Left lobe of liver (tissue), 2 donors: ENCODE results near the gene FAAP100. TPM values are rescaled to one million over a fixed set of nuclear protein-coding genes. Genes with fewer than 3 reads are reported as not detected.

Experiments
- ATAC-seq: fragments of 200-7000 bp; cut with Tn5 transposase; one replicate; pipeline ENCODE4 v1.9.1; 2020; ENCODE audit warnings: mild to moderate bottlenecking, moderate library complexity
- DNase-seq: peaks from one replicate; pipeline ENCODE4 v3.0.0-alpha.2; 2020; ENCODE audit warnings: low spot score
- total RNA-seq: library from RNA; stranded (reverse); gene quantifications from one replicate; pipeline ENCODE4 v1.2.1, GENCODE V29; 2021
- donor health status: DM: no; HTN: no; CAD: no; lungs with moderate emphysema.
- donor health status: DM: no; HTN: yes; CAD: no.

FAAP100 gene
- total RNA-seq, 1 donor from 2014 or later: 18.9 TPM

DNA sequence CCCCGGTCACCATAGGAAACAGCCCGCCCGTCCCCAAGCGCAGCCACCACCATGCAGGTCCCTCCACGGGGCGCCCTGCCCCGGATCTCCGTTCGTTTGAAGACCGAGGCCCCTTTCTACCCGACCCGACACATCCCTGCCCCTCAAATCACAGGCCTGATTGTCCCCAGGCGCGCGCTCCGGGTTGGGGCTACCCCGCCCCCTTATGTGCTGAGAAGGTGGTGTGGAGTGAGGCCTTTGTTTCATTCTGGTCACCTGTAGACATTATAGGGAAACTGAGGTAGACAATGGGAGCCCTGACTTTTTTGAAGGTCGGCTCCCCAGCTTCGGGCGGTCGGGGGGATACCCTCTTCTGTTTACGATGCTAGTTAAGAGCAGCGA is 38.8 kb downstream of the FAAP100 start:
- DNase-seq: peak; percentile 69
- ATAC-seq: peak; percentile 21

DNA sequence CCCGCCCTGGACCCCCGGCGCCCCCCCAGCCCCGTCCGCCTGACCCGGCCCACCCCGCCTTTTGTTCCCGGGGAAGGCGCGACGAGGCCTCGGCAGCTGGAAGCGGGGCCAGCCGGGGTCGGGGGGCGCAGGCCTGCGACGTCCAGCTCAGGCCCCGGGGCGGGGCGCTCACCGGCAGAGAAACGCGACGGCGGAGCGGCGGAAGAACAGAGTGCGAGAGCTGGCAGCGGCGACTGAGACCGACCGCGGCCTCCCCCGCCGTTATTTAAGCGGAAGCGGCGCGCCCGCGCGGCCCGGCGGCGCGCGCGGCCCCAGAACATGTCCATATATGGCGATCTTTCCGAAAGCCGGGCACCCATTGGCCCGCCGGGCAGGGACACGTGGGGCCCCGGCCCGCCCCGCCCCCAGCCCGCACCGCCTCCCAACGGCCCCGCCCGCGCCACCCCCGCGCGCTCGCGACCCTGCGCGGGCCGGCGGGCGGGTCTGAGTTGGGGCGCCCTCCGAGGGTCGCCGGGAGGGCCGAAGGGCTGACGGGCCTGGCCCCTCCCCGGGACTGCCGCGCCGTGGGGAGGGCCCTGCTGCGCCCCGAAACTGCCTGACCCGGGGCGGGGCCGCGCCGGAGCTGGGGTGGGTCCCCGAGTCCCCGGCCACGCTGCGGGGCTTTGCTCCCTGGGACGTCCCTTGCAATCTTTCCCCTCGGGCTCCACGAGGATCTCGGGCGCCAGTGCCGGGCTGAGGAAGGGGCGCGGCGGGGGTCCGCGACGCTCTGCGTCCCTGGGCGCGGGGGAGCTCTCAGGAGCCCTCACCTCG is 39.4 kb downstream of the FAAP100 start, which contains the start of gene ACTG1:
TSS of gene ACTG1 (minus strand) at position 238 of the 810 bp plus-strand sequence. CDS start 445 bp downstream, outside the sequence.
- DNase-seq (peak; percentile 95), ATAC-seq (peak; percentile 79)

GRCh38 chr17:81511804-81512561 is 40.2 kb downstream of the FAAP100 start:
- DNase-seq (no peak), ATAC-seq (peak; percentile 14)

- no peak for DNase-seq
These were observed 40.7 kb downstream of the FAAP100 start for GRCh38 chr17:81511554-81511803.

GRCh38 chr17:81510785-81511553 is 41.2 kb downstream of the FAAP100 start:
- ATAC-seq: no peak
- DNase-seq: no peak

More at GRCh38 chr17:81511554-81511803, 40.7 kb downstream of the FAAP100 start:
- ATAC-seq: no peak

GRCh38 chr17:81509972-81510784 is 42.0 kb downstream of the FAAP100 start:
- DNase-seq (no peak), ATAC-seq (no peak)

DNA sequence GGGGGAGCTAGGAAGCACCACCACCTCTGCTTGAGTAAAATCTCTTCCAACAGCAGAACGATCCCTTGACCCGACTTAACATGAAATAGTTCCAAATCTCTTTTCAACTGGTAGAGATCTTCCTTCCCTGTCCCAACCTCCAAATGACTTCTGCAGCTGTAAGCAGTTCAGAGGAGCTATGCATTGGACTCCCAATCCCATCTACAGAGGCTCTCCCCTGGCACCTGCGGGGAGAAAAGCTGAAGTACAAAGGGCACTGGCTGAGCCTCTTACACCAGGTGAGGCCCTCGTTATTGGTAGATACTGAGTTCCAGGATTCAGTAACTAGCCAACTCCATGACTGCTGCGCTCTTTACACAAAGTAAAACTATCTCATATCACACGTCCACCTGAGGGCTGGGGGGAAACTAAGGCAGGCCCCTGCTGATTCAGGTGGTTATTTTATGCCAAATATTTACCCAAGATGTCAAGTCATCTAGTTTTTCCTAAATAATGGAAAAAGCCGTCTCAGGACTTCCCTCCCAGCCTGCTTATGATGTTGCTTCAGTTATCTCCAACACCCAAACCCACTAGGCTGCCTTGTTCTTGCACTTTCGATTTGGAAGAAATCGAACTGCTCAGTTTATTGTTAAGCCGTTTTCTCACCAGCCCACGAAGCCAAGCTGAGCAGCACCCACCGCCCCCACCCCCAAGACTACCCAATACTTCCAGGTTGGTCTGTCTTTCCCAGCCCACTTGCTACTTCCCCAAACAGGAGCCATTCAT is 42.8 kb downstream of the FAAP100 start:
- DNase-seq (no peak), ATAC-seq (peak; percentile 32)

DNA sequence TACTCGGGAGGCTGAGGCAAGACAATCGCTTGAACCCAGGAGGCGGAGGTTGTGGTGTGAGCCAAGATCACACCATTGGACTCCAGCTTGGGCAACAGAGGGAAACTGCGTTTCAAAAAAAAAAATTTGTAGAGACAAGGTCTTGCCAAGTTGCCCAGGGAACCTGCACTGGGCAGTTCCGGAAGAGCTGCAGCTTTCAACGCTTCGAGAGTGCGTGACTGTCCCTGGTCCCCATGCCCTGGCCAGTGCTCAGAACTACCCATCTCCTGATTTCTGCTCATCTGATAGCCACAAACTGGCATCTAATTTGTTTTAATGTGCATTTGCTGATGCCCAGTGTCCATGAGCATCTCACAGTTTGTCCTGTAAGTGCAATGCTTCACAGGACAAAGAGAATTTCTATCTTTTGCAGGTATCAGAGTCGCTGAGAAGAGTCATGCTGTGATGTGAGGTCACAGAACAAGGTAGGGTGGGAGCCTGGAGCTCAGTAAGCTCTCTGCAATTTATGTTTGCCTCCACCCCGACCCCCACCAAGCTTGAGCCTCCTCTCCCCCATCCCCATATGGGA is 43.4 kb downstream of the FAAP100 start:
- DNase-seq (no peak), ATAC-seq (no peak)

DNA sequence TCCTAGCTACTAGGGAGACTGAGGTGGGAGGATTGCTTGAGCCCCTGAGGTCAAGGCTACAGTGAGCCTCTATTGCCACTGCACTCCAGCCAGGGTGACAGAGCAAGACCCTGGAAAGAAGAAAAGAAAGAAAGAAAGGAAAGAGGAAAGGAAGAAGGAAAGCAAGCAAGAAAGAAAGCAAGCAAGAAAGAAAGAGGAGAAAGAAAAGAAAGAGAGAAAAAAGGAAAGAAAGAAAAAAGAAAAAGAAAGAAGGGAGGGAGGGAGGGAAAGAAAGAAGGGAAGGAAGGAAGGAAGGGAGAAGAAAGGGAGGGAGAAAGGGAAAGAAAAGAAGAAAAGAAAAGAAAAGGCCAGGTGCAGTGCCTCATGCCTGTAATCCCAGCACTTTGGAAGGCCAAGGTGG is 48.5 kb downstream of the FAAP100 start:
- ATAC-seq: no peak
- DNase-seq: no peak

DNA sequence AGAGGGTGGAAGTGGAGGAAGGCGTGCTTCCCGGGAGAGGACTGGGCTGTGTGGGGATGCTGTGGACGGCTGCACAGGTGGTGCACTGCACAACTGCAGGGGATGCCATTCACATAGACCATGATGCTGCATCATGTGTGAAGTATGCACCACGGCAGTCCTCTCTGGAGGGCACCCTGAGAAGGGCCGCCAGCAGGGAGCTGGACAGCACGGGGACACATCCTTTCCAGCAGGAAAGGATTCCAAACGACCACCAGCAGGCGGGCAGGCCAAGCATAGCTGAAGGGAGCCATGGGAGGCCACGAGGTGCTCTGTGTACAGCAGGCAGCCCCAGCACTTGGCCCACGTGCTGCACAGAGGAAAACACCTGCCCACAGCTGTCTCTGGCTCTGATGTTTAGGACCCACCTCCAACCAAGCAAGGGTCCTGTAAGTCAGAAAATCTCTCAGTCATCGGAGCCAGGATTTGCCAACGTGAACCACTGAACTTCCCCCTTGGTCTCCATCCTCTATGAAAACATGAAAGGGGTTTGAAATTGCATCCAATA is 49.6 kb downstream of the FAAP100 start:
- DNase-seq: no peak
- ATAC-seq: no peak

- DNase-seq: no peak
- ATAC-seq: no peak
These were observed 52.1 kb downstream of the FAAP100 start for GRCh38 chr17:81500047-81500446.

GRCh38 chr17:81499601-81499970 is 52.6 kb downstream of the FAAP100 start:
- no peak for DNase-seq
- ATAC-seq: no peak

GRCh38 chr17:81498953-81499600 is 53.1 kb downstream of the FAAP100 start:
- DNase-seq: no peak
- no peak for ATAC-seq

DNA sequence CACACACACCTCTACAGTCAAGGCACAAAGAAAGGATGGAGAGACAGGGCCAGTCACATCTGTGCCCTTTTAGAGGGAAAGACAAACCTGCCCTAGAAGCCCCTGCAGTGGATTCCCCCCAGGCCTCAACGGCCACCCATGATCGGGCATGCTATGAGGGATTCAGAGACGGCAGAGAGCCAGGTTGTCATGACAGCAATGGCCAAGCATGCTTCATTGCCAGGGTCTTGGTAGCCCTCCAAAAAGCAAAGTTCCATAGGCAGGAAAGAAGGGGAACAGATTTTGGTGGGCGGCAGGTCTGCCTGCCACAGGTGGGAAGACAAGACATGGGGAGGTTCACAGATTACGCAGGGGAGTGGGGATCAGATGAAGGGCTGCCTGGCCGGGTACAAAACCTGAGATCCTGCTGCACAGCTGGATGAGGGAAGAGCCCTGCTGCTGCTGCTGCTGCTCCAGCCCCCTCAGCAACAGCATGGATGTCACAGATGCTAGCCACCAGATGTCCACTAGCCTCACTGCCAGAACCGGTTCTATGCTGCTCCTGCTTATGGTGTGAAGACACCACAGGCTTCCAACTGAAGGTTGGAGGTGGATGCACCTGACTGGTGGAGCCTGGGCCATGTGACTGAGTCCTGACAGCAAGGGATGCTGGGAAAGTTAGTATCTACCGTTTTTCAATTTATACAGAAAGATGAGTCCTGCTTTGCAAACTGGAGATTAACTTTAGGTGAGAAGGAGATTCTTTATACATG is 57.4 kb downstream of the FAAP100 start:
- ATAC-seq (peak; percentile 47), DNase-seq (no peak)

DNA sequence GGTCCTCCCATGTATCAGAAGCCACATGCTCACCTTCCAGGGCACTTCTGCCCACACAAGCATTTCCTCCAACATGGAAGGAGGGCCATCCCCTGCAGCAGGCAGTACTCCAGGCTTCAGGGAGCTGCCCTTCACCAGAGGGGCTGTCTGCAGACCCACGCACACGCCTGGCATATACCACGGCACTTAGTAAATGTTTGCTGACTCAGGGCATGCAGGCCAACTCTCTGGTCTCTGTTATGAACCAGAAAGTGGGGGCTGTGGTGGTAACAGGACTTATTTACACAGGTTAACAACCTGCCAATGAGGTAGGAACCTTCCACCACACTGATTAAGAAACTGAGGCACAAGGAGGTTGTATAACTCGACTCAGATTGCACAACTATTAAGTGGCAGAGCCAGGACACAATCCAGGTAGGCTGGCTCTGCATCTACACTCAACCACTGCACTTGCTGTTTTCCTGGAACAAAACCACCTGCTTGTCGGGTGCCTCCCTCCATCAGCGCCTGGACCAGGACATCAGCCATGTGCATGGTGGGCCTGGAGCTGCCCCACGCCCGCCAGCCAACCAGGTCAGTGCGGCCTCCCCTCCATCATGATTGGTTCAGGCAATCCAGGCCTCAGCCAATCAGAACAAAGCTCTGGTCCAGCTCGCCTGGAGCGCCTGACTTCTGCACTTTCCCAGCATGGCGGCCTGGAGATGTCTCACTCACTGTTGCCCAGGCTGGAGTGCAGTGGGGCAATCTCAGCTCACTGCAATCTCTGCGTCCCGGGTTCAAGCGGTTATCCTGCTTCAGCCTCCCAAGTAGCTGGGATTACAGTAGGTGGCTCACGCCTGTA is 58.7 kb downstream of the FAAP100 start:
- no peak for ATAC-seq
- no peak for DNase-seq

DNA sequence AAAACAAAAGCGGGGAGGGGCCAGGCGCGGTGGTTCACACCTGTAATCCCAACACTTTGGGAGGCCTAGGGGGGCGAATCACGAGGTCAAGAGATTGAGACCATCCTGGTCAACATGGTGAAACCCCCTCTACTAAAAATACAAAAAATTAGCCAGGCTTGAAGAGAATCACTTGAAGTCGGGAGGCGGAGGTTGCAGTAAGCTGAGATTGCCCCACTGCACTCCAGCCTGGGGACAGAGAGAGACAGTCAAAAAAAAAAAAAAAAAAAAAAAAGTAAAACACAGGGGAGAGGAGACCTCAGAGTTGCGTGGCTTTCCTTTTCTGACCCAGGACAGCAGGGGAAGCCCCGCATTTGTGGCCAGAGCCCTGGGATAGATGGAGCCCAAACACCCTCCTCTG is 59.4 kb downstream of the FAAP100 start:
- DNase-seq: no peak
- ATAC-seq: no peak

- DNase-seq (no peak), ATAC-seq (no peak)
These were observed 60.0 kb downstream of the FAAP100 start for GRCh38 chr17:81492202-81492601.
